Tibial nerve (tissue), 4 donors: ENCODE results near the gene CD40. TPM values are rescaled to one million over a fixed set of nuclear protein-coding genes. Genes with fewer than 3 reads are reported as not detected.

Experiments used
- DNase-seq, 2 donors: peaks; one replicate each; pipeline ENCODE4 v3.0.0-alpha.2; 2019; ENCODE audit warnings: low spot score in 2 of 2
- H3K27ac ChIP-seq, 4 donors: fragments of 200-600 bp; sonication (generic) in 3 of 4; one replicate each; pipeline ENCODE4 v1.5.1; 2017 to 2019; ENCODE audit warnings: mild to moderate bottlenecking in 1 of 4
- H3K27me3 ChIP-seq, 2 donors: fragments of 200-600 bp; sonication (generic) in 1 of 2; one replicate each; pipeline versions ENCODE4 v1.5.1 to v1.6.0; 2017 to 2019
- H3K36me3 ChIP-seq, 3 donors: fragments of 200-600 bp; sonication (generic); one replicate each; pipeline ENCODE4 v1.5.1; 2018 to 2019
- H3K4me1 ChIP-seq, 4 donors: fragments of 200-600 bp; sonication (generic) in 3 of 4; one replicate each; pipeline ENCODE4 v1.5.1; 2017 to 2019
- H3K4me3 ChIP-seq, 4 donors: fragments of 200-600 bp; sonication (generic) in 3 of 4; one replicate each; pipeline ENCODE4 v1.5.1; 2017 to 2019; ENCODE audit warnings: mild to moderate bottlenecking in 1 of 4, moderate library complexity in 1 of 4
- H3K9me3 ChIP-seq, 4 donors: fragments of 200-600 bp; sonication (generic) in 3 of 4; one replicate each; pipeline ENCODE4 v1.5.1; 2017 to 2019
- EP300 ChIP-seq, 2 donors: sonication (generic); formaldehyde crosslinking; IDR thresholded peaks; one replicate each; pipeline ENCODE4 v1.6.1; 2017; ENCODE audit warnings: antibody characterized with exemption in 2 of 2, mild to moderate bottlenecking in 1 of 2
- POLR2A ChIP-seq, 2 donors: fragments of 450-650 bp; IDR thresholded peaks; one replicate each; pipeline ENCODE4 v1.6.1; 2017; ENCODE audit warnings: antibody characterized with exemption in 2 of 2, mild to moderate bottlenecking in 2 of 2, moderate library complexity in 2 of 2
- WGBS, 2 donors: methylation state at CpG; one replicate each; pipeline ENCODE4 v1.1.5; 2018; 5-methylcytosine and 5-hydroxymethylcytosine counted together
- total RNA-seq, 4 donors: library from RNA; depleted of rRNA; stranded (reverse); fragments of >200 nt; gene quantifications; one replicate each; pipeline ENCODE4 v1.1.0, GENCODE V29; 2016
- TF ChIP-seq, protein P1 (sequence below), 5 experiments: fragments of 200-600 bp in 3 of 5; fragments of 450-650 bp in 2 of 5; sonication (generic) in 3 of 5; IDR thresholded peaks; one replicate each; pipeline ENCODE4 v1.5.1; 2016 to 2019; ENCODE audit warnings: antibody characterized with exemption in 5 of 5, mild to moderate bottlenecking in 3 of 5, moderate library complexity in 2 of 5

The CD40 gene
- total RNA-seq, 4 donors from 2014 or later = 18.0 to 32.8 (median 25.1) TPM

DNA sequence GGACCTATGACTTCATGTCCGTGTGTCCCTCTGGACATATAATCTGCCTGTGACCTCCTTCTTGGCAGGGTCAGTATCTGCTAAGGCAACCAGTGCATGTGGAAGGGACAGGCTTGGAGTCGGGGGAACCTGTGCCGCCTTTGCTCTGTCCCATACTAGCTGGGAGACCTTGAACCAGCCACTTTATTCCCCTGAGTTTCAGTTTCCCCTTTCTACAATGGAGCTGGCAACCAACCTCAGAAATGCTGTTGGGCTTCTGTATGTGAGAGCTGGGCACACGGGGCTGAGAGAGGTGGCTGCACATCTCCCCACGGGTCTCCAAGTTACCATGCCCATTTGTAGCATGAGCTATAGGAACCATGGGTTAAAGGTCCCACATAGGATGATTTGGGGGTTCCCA, 53.8 kb downstream of the CD40 start:
- peaks cover 0 to 6% (median 0%) of the 10 kb centered on the region in 4 donors for H3K4me1 ChIP-seq
- no peaks in the 10 kb centered on the region for H3K36me3 ChIP-seq
- no peak overlapping the region for H3K4me3 ChIP-seq
- no peak for DNase-seq
- TF ChIP-seq EP300 (IDR thresholded peaks at IDR 0.05) (no peak), POLR2A (IDR thresholded peaks at IDR 0.05) (no peak)
- TF ChIP-seq, protein P1, sequence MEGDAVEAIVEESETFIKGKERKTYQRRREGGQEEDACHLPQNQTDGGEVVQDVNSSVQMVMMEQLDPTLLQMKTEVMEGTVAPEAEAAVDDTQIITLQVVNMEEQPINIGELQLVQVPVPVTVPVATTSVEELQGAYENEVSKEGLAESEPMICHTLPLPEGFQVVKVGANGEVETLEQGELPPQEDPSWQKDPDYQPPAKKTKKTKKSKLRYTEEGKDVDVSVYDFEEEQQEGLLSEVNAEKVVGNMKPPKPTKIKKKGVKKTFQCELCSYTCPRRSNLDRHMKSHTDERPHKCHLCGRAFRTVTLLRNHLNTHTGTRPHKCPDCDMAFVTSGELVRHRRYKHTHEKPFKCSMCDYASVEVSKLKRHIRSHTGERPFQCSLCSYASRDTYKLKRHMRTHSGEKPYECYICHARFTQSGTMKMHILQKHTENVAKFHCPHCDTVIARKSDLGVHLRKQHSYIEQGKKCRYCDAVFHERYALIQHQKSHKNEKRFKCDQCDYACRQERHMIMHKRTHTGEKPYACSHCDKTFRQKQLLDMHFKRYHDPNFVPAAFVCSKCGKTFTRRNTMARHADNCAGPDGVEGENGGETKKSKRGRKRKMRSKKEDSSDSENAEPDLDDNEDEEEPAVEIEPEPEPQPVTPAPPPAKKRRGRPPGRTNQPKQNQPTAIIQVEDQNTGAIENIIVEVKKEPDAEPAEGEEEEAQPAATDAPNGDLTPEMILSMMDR (IDR thresholded peaks at IDR 0.05) = no peak
- H3K27ac ChIP-seq = no peak overlapping the region
- H3K9me3 ChIP-seq = no peaks in the 10 kb centered on the region
- 54 to 55% methylated on average over 5 of the region's 5 CpGs for WGBS, 2 donors
- H3K27me3 ChIP-seq = peaks cover 0 to 62% of the 10 kb centered on the region in 2 donors

DNA sequence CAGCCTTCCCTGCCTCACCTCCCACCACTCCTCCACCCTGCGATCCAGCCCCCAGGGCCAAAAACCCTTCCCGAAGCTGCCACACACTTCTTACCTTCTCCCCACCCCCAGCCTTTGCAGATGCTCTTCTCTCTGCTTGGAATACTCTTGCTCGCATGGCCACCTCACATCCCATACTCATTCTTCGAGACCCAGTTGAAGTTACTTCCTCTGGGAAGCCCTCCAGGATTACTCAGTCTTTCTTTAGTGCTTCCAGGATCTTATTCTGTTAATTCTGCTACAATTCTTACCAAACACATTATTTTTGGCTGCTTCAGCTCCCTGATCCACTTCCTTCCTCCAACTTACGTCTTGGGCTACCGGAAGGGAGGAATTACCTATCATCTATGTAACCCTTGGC, 54.3 kb downstream of the CD40 start:
- Histone ChIP-seq H3K27me3 (peaks cover 0 to 60% of the 10 kb centered on the region in 2 donors), H3K27ac (no peak overlapping the region), H3K36me3 (no peaks in the 10 kb centered on the region), H3K4me3 (no peak overlapping the region), H3K4me1 (peaks cover 0 to 6% (median 0%) of the 10 kb centered on the region in 4 donors), H3K9me3 (no peaks in the 10 kb centered on the region)
- WGBS, 2 donors = 56 to 57% methylated on average over 6 of the region's 6 CpGs
- no peak for DNase-seq
- TF ChIP-seq POLR2A (IDR thresholded peaks at IDR 0.05) (no peak), EP300 (IDR thresholded peaks at IDR 0.05) (no peak)
- TF ChIP-seq, protein P1 (IDR thresholded peaks at IDR 0.05) = no peak

DNA sequence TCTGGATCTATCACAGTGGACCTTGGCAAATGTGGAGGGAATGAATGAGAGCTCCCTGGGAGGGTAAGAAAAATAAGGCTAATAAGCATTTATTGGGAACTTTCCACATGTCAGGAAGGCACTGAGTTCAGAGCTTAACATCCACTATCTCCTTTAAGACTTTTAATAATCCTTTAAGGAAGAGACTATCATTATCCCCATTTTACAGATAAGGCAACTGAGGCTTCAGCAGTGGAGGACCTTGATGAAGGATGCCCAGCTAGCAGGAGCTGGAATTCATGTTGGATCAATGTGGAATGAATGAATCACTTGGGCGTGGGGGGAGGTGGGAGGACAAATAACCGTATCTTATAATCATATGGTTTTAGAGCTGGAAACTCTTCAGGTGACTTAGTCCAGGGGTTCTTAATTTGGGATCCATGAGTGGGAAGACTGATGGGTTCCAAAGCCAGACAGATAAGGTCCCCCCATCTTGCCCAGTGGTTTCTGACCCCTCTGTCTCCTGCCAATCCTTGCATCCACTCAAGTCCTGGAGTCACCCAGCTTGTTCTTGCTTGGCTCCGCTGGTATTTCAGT, 54.9 kb downstream of the CD40 start:
- H3K27me3 ChIP-seq = peaks cover 0 to 60% of the 10 kb centered on the region in 2 donors
- no peaks in the 10 kb centered on the region for H3K9me3 ChIP-seq
- no peak for DNase-seq
- H3K4me1 ChIP-seq = peaks cover 0 to 6% (median 0%) of the 10 kb centered on the region in 4 donors
- H3K36me3 ChIP-seq = no peaks in the 10 kb centered on the region
- 66 to 75% methylated on average over 3 of the region's 3 CpGs for WGBS, 2 donors
- no peak overlapping the region for H3K27ac ChIP-seq
- TF ChIP-seq EP300 (IDR thresholded peaks at IDR 0.05) (no peak), POLR2A (IDR thresholded peaks at IDR 0.05) (no peak)
- TF ChIP-seq, protein P1 (IDR thresholded peaks at IDR 0.05) = no peak
- H3K4me3 ChIP-seq = no peak overlapping the region

DNA sequence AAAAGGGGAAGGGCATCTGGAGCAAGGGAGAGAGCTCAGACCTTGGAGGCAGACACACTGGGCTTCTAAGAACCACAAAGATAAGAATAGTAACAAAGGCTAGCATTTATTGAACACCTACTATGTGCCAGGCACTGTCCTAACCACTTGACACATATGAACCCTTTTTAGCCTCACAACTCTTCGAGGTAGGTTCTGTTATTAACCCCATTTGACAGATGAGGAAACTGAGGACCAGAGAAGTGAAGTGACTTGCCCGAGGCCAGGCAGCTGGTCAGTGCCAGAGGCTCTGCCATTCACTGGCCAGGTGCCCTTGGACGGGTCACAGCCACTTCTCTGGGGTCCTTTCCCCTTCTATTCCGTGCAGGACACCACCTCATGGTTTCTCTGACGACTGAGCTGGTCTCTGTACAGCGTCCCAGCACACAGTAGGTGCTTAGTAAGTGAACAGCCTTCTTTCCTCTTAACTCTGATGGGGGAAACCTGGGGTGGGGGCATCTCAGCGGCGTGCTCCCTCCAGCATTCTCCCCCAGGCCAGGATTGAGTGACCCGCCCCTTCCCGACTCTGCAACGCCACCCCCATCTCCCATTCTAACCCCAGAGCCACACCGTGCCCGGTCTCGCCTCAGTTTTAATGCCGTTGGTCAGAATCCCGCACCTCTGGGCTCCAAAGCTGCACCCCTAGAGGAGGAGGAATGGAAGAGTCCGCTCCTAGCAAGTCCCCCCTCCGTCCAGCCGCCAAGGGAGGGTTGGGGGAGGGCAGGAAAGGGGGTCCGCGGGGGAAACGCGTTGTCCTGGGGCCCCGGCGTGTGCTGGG, 55.7 kb downstream of the CD40 start:
- no peak for TF ChIP-seq EP300 (IDR thresholded peaks at IDR 0.05)
- no peak for TF ChIP-seq POLR2A (IDR thresholded peaks at IDR 0.05)
- TF ChIP-seq, protein P1 (IDR thresholded peaks at IDR 0.05) = no peak
- Histone ChIP-seq H3K27me3 (peaks cover 0 to 60% of the 10 kb centered on the region in 2 donors), H3K4me1 (peaks cover 0 to 6% (median 0%) of the 10 kb centered on the region in 4 donors), H3K27ac (no peak overlapping the region), H3K4me3 (no peak overlapping the region), H3K36me3 (no peaks in the 10 kb centered on the region), H3K9me3 (no peaks in the 10 kb centered on the region)
- no peak for DNase-seq
- 35 to 38% methylated on average over 16 to 19 of the region's 25 CpGs for WGBS, 2 donors
